Esophagus squamous epithelium (tissue), 4 donors: ENCODE measurements around the gene ZFPM1.

Source experiments
- CTCF ChIP-seq, 6 experiments: fragments of 450-650 bp in 4 of 6; fragments of 200-600 bp in 2 of 6; sonication (generic) in 2 of 6; IDR thresholded peaks; one replicate each; pipeline ENCODE4 v1.5.1; 2016 to 2019; ENCODE audit warnings: antibody characterized with exemption in 6 of 6, mild to moderate bottlenecking in 4 of 6, moderate library complexity in 4 of 6
- POLR2A ChIP-seq, 4 donors: fragments of 450-650 bp; IDR thresholded peaks; one replicate each; pipeline ENCODE4 v1.6.1; 2017; ENCODE audit warnings: antibody characterized with exemption in 4 of 4, mild to moderate bottlenecking in 4 of 4, moderate library complexity in 3 of 4

GRCh38 chr16:88461331-88462269, 8.5 kb downstream of the ZFPM1 start:
- TF ChIP-seq CTCF (IDR thresholded peaks at IDR 0.05) (no peak), POLR2A (IDR thresholded peaks at IDR 0.05) (no peak)
